ENCODE data around the gene MSTO1.

DNA sequence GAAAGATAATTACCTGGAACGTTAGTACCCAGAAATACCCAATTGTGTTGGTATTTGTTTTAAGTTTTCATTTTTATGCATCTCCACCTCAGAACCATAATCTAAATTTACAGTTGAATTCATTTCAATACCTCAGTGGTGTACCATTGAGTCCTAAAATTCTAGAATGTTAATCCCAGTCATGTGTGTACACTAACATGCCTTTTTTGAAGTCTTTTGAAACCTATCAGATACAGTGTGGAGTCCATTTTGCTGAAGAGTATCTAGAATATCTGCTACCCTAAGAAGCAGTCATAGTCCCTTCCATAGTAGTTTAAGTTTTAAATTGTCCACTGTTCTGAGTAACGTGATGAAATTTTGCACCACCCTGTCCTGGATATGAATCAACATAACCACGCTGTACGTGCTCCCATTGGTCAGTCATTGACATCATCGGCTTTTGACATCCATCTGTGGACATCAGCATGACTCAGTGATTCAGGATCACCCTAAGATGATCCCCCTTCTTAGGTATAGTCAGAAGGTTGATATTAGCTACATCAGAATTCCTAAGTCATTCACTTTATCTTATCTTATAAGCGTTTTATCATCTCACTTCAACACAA lies 39.9 kb upstream of the MSTO1 start:
- TF ChIP-seq, protein P1, sequence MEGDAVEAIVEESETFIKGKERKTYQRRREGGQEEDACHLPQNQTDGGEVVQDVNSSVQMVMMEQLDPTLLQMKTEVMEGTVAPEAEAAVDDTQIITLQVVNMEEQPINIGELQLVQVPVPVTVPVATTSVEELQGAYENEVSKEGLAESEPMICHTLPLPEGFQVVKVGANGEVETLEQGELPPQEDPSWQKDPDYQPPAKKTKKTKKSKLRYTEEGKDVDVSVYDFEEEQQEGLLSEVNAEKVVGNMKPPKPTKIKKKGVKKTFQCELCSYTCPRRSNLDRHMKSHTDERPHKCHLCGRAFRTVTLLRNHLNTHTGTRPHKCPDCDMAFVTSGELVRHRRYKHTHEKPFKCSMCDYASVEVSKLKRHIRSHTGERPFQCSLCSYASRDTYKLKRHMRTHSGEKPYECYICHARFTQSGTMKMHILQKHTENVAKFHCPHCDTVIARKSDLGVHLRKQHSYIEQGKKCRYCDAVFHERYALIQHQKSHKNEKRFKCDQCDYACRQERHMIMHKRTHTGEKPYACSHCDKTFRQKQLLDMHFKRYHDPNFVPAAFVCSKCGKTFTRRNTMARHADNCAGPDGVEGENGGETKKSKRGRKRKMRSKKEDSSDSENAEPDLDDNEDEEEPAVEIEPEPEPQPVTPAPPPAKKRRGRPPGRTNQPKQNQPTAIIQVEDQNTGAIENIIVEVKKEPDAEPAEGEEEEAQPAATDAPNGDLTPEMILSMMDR (IDR thresholded peaks at IDR 0.05), result no peak
- TF ChIP-seq POLR2A (IDR thresholded peaks at IDR 0.05) (no peak), POLR2AphosphoS5 (IDR thresholded peaks at IDR 0.05) (no peak)

Data from suprapubic skin (tissue), 4 donors.